T1000 (cell line): ENCODE results near the gene ARHGAP19.

Source experiments
- DNase-seq: peaks from one replicate; lab custom pipeline; 2025; ENCODE audit warnings: mixed read lengths; lab: John Stamatoyannopoulos, UW

Gene ARHGAP19

DNA sequence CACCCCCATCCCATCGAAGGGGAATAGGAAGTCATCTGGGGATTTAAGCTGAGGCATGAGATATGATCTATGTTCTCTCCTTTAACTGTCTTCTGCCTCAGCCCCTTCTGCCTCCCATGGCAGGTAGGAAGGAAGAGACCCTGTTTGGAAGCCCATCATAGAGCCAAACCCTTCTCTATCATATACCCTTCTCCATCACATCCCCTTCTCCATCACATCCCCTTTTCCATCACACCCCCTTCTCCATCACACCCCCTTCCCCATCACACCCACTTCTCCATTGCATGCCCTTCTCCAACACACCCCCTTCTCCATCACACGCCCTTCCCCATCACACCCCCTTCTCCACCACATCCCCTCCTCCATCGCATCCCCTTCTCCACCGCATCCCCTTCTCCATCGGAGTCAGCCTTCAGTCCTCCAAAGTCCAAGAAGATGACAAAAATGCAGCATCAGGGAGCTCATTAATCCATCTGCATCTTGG, 99.4 kb downstream of the ARHGAP19 start:
- no peak for DNase-seq

DNA sequence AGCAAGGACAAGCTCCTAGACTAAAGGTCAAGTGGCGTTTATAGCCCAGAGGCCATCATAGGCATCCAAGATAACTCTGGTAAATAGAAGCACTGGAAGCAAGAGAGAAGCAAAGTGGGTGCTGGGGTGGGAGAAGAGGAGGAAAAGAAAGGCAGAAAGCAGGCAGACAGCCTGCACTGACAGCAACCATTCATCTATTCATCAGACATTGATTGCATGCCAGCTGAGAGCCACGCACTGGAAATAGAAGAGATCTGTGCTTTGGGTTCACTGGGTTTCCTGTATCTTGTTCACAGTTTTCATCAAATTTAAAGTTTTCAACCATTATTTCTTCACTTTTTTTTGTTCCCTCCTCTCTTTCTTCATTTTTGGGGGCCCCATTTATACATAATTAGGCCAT, 102.0 kb downstream of the ARHGAP19 start:
- no peak for DNase-seq

GRCh38 chr10:97188261-97188711, 104.2 kb downstream of the ARHGAP19 start:
- DNase-seq: no peak

- no peak for DNase-seq
These were observed 105.5 kb downstream of the ARHGAP19 start for GRCh38 chr10:97186911-97187310.

DNA sequence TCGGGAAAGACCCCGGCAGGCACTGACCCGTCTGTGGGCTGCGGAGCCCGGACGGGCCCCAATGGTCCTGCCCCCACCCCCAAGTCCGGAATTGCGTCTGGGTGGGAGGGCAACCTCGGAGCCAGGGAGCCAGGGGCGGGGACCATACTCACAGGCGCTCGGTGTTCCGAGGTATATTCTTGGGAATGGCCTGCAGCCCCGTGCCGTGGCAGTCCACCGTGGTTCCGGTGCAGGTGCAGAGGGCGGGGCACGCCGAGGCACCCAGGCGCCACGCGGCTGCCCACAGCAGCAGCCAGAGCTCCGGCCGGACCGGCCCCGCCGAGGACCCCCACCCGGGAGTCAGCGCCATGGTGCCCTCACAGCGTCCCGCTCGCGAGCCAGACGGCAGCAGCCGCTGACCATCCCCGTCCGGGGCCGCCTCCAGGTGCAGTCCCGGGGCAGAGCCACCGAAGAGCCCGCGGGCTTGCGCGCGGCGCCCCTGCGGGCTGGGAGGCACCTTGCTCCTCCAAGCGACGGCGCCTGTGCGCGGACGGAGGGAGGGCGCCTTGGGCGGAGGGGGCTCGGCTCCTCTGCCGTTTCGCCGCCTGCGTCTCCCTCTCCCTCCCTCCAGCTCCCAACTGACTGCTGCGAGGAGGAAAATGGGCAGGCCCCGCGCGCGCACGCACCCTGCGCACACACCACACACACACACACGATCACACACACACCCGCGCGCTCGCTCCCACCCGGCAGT, 106.9 kb downstream of the ARHGAP19 start, which contains the start of gene SLIT1:
SLIT1 (minus strand) TSS at position 634 of the 733 bp plus-strand sequence; CDS start at position 349, 285 bp downstream.
- no peak for DNase-seq

- DNase-seq: no peak
These were observed 107.5 kb downstream of the ARHGAP19 start for GRCh38 chr10:97184971-97185325.

GRCh38 chr10:97183314-97183713, 109.1 kb downstream of the ARHGAP19 start:
- no peak for DNase-seq

- no peak for DNase-seq
These were observed 110.0 kb downstream of the ARHGAP19 start for GRCh38 chr10:97182288-97182990.

- no peak for DNase-seq
These were observed 111.5 kb downstream of the ARHGAP19 start for GRCh38 chr10:97180986-97181385.

- DNase-seq: no peak
These were observed 112.1 kb downstream of the ARHGAP19 start for GRCh38 chr10:97180363-97180755.

GRCh38 chr10:97179731-97180362, 112.6 kb downstream of the ARHGAP19 start:
- DNase-seq: no peak

DNA sequence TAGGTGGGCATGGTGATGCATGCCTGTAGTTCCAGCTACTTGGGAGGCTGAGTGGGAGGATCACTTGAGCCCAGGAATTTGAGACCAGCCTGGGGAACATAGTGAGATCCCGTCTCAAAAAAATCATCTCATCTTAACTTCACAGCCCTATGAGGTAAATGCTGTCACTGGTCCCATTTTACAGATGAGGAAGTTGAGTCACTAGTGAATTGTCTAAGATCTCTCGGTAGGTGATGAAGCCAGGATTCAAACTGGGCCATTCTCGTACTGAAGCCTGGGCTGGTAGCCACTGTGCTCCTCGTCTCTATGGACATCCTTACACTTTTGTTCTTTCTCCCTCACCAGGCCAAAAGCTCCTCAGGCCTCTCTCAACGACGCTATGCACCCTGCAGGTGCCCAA, 113.1 kb downstream of the ARHGAP19 start:
- no peak for DNase-seq

- no peak for DNase-seq
These were observed 114.4 kb downstream of the ARHGAP19 start for GRCh38 chr10:97178074-97178473.

DNA sequence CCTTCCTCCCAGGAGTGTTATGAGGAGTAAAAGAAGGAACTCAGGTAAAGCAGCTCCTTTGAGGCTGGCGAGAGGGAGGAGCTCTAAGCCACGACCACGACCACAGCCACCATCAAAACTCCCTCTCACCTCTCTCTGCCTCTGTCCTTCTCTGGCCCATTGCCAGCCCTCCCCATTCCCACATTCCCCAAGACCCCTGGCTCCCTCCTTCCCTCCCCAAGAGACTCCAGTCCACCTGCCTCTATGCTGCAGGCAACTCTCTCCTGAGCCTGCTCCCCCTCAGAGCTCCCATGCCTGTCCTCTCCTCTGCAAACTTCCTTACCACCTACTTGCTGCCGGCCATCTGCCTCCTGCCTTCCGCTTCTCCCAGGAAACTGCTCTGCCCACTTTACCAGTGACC, 116.2 kb downstream of the ARHGAP19 start:
- no peak for DNase-seq

DNA sequence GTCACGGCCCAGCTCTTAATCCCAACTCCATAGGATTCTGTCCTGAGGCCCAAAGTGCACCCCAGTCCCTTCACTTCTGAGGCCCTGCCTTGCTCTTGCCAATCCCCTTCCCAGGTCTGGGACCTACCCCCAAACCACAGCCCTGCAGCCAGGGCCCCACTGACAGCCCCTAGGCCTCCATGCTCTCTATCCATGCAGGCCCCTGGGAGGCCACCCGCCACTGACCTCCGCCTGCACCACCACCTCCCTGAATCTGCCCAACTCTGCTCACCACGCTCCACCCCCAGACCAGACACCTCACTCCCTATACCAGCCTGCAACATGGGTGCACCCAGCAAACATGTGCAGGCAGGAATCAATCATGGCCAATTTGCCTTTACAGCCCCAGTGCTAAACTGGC, 116.9 kb downstream of the ARHGAP19 start:
- no peak for DNase-seq

GRCh38 chr10:97174941-97175340, 117.5 kb downstream of the ARHGAP19 start:
- DNase-seq: no peak

GRCh38 chr10:97174276-97174775, 118.1 kb downstream of the ARHGAP19 start:
- DNase-seq: no peak

DNA sequence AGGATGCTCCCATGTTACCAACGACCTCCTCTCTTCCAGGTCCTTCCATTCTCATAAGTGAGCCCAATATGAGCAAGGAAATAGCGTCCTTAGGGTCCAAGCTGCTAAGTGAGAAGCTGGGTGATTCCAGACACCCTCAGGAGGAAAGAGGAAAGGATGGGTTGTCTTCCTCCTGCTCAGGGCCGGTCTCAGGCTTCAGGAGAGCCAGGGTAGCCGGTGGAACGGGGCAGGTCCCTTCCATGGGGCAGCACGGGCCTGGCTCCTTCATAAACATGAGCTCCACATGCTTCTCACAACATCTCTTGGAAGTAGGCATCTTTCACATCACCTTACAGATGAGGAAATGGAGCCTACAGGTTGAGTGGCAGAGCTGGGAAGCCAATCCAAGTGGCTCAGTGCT, 119.4 kb downstream of the ARHGAP19 start:
- no peak for DNase-seq
